NCI-H226 (cell line): ENCODE measurements around the gene PRRT1.
"Not testable (repeated sequence)": the region's sequence is repeated elsewhere in the genome, so short reads cannot be mapped to it uniquely, and the experiment has no call there.

ENCODE experiments used
- DNase-seq: peaks from one replicate; pipeline ENCODE4 v3.0.0-alpha.2; 2015

Gene PRRT1

GRCh38 chr6:32148289-32149091 lies 3.2 kb downstream of the PRRT1 start:
- no peak for DNase-seq

- DNase-seq, result no peak
Measured at GRCh38 chr6:32147401-32148132, 4.2 kb downstream of the PRRT1 start.

- DNase-seq, result no peak
Measured at GRCh38 chr6:32146687-32147086, 5.1 kb downstream of the PRRT1 start.

- peak; percentile 22 for DNase-seq
Measured at GRCh38 chr6:32146287-32146686, 5.5 kb downstream of the PRRT1 start.

- DNase-seq, result not testable (repeated sequence)
Measured at GRCh38 chr6:32144238-32144637, 7.5 kb downstream of the PRRT1 start.

- DNase-seq, result no peak
Measured at GRCh38 chr6:32140420-32141046, 11.2 kb downstream of the PRRT1 start.

- DNase-seq, result no peak
Measured at GRCh38 chr6:32139590-32139989, 12.1 kb downstream of the PRRT1 start.

- no peak for DNase-seq
Measured at GRCh38 chr6:32137454-32137853, 14.3 kb downstream of the PRRT1 start.

GRCh38 chr6:32133786-32134185 lies 18.0 kb downstream of the PRRT1 start:
- peak; percentile 37 for DNase-seq

- no peak for DNase-seq
Measured at GRCh38 chr6:32132110-32132509, 19.6 kb downstream of the PRRT1 start.

GRCh38 chr6:32131439-32131948 lies 20.2 kb downstream of the PRRT1 start:
- no peak for DNase-seq

GRCh38 chr6:32129297-32130088 lies 22.2 kb downstream of the PRRT1 start:
- no peak for DNase-seq

GRCh38 chr6:32128751-32129296 lies 22.9 kb downstream of the PRRT1 start:
- no peak for DNase-seq

GRCh38 chr6:32127717-32128592 lies 23.8 kb downstream of the PRRT1 start, which contains the start of gene ATF6B:
ATF6B (minus strand) TSS chr6:32128246; CDS start chr6:32128207, 39 bp downstream.
- DNase-seq, result peak; percentile 99

GRCh38 chr6:32127409-32127716 lies 24.4 kb downstream of the PRRT1 start:
- no peak for DNase-seq

GRCh38 chr6:32126880-32127279 lies 24.9 kb downstream of the PRRT1 start:
- DNase-seq, result no peak

- DNase-seq, result no peak
Measured at GRCh38 chr6:32123681-32124080, 28.1 kb downstream of the PRRT1 start.

GRCh38 chr6:32120573-32121059 lies 31.1 kb downstream of the PRRT1 start:
- no peak for DNase-seq

- DNase-seq, result peak; percentile 76
Measured at GRCh38 chr6:32118782-32119628, 32.7 kb downstream of the PRRT1 start.

- DNase-seq, result peak; percentile 69
Measured at GRCh38 chr6:32117461-32117860, 34.3 kb downstream of the PRRT1 start.
